ENCODE data around the gene PTPN21. TPM values are rescaled to one million over a fixed set of nuclear protein-coding genes. Genes with fewer than 3 reads are reported as not detected.
A peak's percentile ranks its signal among the peaks of the same experiment; 100 is the strongest.

PTPN21 gene
- total RNA-seq, 4 donors from 2014 or later, result 24.7 to 47.2 (median 40.7) TPM

DNA sequence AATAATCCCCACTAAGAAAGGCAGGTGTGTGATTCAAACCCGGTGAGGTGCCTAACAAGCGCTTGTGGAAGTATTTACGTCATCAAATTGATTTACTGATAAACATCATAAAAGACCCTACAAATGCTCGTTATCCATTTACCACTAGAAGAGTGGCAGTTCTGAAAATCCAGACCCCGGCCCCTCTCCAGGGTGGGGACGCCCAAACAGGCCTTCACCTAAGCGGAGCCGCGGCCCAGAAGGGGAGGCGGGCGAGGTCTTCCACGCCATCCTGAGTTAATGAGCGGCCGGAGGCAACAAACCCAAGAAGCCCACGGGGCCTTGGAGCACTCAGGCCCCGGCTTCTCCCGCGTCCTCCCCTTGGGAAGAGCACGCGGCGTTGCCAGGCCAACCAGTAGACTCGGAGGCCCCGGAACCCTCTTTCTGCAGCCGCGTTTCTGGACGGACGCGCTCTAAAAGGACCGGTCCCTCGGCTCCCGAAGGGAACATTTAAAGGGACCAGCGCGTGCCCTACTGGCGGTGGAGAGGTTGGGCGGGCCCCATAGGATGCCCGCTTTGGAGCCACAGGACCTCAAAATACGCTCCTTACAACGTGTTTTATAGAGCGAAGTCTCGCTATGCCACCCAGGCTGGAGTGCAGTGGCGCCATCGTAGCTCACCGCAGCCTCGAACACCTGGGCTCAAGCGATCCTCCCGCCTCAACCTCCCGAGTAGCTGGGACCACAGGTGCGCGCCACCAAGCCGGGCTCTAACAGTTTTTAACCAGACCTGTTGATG is 3.5 kb downstream of the PTPN21 start:
- Histone ChIP-seq H3K4me3 (peak overlapping the region; percentile 64 to 83 (median 70)), H3K9me3 (no peaks in the 10 kb centered on the region), H3K27me3 (no peaks in the 10 kb centered on the region), H3K4me1 (peaks cover 39 to 72% (median 58%) of the 10 kb centered on the region in 4 donors), H3K27ac (replicated peaks in 1 of 4) (peak overlapping the region; percentile 81 to 90 (median 82)), H3K36me3 (peaks cover 0 to 39% (median 33%) of the 10 kb centered on the region in 4 donors)
- intact Hi-C loops (cut with DNase I), result loop anchor here (10.0 kb wide), 1 partner anchor 166 kb away; the partner anchor contains the start of gene SPATA7
- no peak for DNase-seq (ENCODE audit: extremely low spot score)
- TF ChIP-seq EP300 (IDR thresholded peaks at IDR 0.05) (no peak), POLR2AphosphoS5 (IDR thresholded peaks at IDR 0.05) (peak; percentile 82 to 86)
- TF ChIP-seq, protein P1, sequence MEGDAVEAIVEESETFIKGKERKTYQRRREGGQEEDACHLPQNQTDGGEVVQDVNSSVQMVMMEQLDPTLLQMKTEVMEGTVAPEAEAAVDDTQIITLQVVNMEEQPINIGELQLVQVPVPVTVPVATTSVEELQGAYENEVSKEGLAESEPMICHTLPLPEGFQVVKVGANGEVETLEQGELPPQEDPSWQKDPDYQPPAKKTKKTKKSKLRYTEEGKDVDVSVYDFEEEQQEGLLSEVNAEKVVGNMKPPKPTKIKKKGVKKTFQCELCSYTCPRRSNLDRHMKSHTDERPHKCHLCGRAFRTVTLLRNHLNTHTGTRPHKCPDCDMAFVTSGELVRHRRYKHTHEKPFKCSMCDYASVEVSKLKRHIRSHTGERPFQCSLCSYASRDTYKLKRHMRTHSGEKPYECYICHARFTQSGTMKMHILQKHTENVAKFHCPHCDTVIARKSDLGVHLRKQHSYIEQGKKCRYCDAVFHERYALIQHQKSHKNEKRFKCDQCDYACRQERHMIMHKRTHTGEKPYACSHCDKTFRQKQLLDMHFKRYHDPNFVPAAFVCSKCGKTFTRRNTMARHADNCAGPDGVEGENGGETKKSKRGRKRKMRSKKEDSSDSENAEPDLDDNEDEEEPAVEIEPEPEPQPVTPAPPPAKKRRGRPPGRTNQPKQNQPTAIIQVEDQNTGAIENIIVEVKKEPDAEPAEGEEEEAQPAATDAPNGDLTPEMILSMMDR (IDR thresholded peaks at IDR 0.05), result peak; percentile 45 to 57 (median 50)
- WGBS, result 12% methylated on average over 32 of the region's 50 CpGs

DNA sequence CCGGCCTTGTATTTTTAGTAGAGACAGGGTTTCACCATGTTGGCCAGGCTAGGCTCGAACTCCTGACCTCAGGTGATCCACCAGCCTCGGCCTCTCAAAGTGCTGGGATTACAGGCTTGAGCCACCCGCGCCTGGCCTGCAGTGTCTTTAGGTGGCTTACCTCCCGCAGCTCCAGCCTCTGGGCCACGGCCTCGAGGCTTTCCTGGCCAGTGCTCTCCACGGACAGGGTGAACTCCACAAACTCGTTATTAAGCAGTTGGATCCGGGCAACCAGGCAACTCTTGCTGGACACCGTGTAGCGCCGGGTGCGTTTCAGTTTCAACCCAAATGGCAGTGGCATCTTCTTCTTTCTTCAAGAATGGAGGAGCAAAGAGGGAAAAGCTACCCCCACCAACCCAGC is 4.7 kb downstream of the PTPN21 start:
- Histone ChIP-seq H3K9me3 (no peaks in the 10 kb centered on the region), H3K36me3 (peaks cover 0 to 48% (median 39%) of the 10 kb centered on the region in 4 donors), H3K4me1 (peaks cover 36 to 63% (median 52%) of the 10 kb centered on the region in 4 donors), H3K27ac (replicated peaks in 1 of 4) (no peak overlapping the region), H3K4me3 (peak overlapping the region in 1 of 4 donors; percentile 71), H3K27me3 (no peaks in the 10 kb centered on the region)
- 87% methylated on average over 14 of the region's 15 CpGs for WGBS
- no peak for DNase-seq (ENCODE audit: extremely low spot score)
- TF ChIP-seq, protein P1 (IDR thresholded peaks at IDR 0.05), result no peak
- intact Hi-C loops (cut with DNase I), result loop anchor here (10.0 kb wide), 1 partner anchor 165 kb away; the partner anchor contains the start of gene SPATA7

DNA sequence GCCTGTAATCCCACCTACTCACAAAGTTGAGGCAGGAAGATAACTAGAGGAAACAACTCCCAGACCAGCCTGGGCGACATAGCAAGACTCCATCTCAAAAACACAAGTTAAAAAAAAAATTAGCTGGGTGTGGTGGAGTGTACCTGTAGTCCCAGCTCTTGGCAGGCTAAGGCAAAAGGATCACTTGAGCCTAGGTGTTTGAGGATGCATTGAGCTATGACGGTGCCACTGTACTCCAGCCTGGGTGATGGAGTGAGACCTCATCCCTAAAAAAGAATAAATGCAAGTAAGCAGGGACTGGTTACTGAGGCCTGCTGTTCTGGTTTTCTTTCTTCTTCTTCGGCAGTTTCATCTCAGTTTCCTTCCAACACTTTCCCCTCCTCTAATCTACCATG is 7.4 kb downstream of the PTPN21 start:
- Histone ChIP-seq H3K4me3 (no peak overlapping the region), H3K9me3 (no peaks in the 10 kb centered on the region), H3K27me3 (no peaks in the 10 kb centered on the region), H3K36me3 (peaks cover 0 to 55% (median 44%) of the 10 kb centered on the region in 4 donors), H3K27ac (replicated peaks in 1 of 4) (no peak overlapping the region), H3K4me1 (peaks cover 26 to 62% (median 38%) of the 10 kb centered on the region in 4 donors)
- 91% methylated on average over 3 of the region's 3 CpGs for WGBS
- TF ChIP-seq, protein P1 (IDR thresholded peaks at IDR 0.05), result no peak
- intact Hi-C loops (cut with DNase I), result no loop called here
- no peak for DNase-seq (ENCODE audit: extremely low spot score)

DNA sequence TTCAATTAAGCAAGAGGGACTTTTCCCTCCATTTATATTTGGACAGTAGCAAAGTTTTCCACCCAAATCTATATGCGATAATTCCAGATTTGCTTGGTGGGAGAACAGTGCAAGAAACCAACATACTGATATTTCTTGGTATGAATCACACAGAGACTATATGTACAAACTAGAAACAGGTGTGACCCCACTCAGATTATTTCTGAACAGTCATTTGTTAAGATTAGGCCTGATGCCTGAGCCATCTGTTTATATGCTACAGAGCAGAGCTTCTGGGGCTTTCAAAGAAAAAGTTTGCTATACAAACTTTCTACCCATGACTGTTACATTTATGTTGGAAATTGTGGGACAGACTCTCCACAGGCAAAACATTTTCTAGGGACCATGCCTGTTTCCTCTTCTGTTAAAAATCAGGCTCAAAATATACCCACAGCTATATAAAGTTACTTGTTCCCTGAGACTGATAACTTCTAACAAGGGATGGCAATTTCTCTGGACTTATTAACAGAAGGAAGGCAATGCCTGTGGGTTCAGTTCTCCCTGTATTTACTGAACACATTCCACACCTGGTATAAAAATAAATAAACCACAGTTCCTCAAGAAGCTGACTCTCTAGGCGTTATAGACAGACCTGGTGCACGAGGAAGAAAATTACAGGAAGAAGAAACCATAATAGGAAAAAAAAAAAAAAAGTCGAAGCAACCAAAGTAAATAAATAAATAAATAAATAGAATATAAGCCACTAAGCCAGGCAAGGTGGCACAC is 8.0 kb downstream of the PTPN21 start:
- no peaks in the 10 kb centered on the region for H3K9me3 ChIP-seq
- no peak for DNase-seq (ENCODE audit: extremely low spot score)
- intact Hi-C loops (cut with DNase I), result no loop called here
- TF ChIP-seq POLR2AphosphoS5 (IDR thresholded peaks at IDR 0.05) (no peak), POLR2A (IDR thresholded peaks at IDR 0.05; ENCODE audit: low read depth) (no peak), EP300 (IDR thresholded peaks at IDR 0.05) (no peak)
- TF ChIP-seq, protein P1 (IDR thresholded peaks at IDR 0.05), result no peak
- no peak overlapping the region for H3K27ac ChIP-seq (replicated peaks in 1 of 4)
- H3K4me3 ChIP-seq, result no peak overlapping the region
- peaks cover 21 to 56% (median 34%) of the 10 kb centered on the region in 4 donors for H3K4me1 ChIP-seq
- no peaks in the 10 kb centered on the region for H3K27me3 ChIP-seq
- peaks cover 0 to 55% (median 44%) of the 10 kb centered on the region in 4 donors for H3K36me3 ChIP-seq
- WGBS, result 54% methylated on average over 4 of the region's 4 CpGs

Measured in esophagus muscularis mucosa (tissue), 4 donors.